Prostate gland (tissue), 2 donors: ENCODE measurements around the gene RPS6KA1.

Source experiments
- POLR2A ChIP-seq: fragments of 450-650 bp; IDR thresholded peaks from one replicate; pipeline ENCODE4 v1.6.1; 2016; ENCODE audit warnings: antibody characterized with exemption, mild to moderate bottlenecking
- POLR2AphosphoS5 ChIP-seq: sonication (generic); formaldehyde crosslinking; IDR thresholded peaks from one replicate; pipeline ENCODE4 v1.6.1; 2017; ENCODE audit warnings: antibody characterized with exemption
- TF ChIP-seq, protein P1 (sequence below), 4 experiments: fragments of 200-600 bp in 2 of 4; fragments of 450-650 bp in 2 of 4; sonication (generic) in 2 of 4; IDR thresholded peaks; 1 replicate in 3 of 4; 2 replicates in 1 of 4; pipeline ENCODE4 v1.5.1; 2016 to 2019; ENCODE audit warnings: antibody characterized with exemption in 4 of 4, mild to moderate bottlenecking in 2 of 4, moderate library complexity in 2 of 4

- TF ChIP-seq, protein P1, sequence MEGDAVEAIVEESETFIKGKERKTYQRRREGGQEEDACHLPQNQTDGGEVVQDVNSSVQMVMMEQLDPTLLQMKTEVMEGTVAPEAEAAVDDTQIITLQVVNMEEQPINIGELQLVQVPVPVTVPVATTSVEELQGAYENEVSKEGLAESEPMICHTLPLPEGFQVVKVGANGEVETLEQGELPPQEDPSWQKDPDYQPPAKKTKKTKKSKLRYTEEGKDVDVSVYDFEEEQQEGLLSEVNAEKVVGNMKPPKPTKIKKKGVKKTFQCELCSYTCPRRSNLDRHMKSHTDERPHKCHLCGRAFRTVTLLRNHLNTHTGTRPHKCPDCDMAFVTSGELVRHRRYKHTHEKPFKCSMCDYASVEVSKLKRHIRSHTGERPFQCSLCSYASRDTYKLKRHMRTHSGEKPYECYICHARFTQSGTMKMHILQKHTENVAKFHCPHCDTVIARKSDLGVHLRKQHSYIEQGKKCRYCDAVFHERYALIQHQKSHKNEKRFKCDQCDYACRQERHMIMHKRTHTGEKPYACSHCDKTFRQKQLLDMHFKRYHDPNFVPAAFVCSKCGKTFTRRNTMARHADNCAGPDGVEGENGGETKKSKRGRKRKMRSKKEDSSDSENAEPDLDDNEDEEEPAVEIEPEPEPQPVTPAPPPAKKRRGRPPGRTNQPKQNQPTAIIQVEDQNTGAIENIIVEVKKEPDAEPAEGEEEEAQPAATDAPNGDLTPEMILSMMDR (IDR thresholded peaks at IDR 0.05) = no peak
- TF ChIP-seq POLR2AphosphoS5 = no peak
- TF ChIP-seq POLR2A = no peak
These were observed 21.4 kb downstream of the RPS6KA1 start for GRCh38 chr1:26550946-26551345.
